ENCODE results near the gene MB21D2. TPM values are rescaled to one million over a fixed set of nuclear protein-coding genes. Genes with fewer than 3 reads are reported as not detected.

The MB21D2 gene
- total and polyA plus RNA-seq, 10 donors = 0.59 to 3.5 (median 2.0) TPM

GRCh38 chr3:192841428-192841827 is 76.2 kb downstream of the MB21D2 start:
- intact Hi-C loops (cut with DNase I; ENCODE audit: low total_unique reads) = no loop called here
- Histone ChIP-seq H3K4me3 (no peak overlapping the region), H3K36me3 (no peaks in the 10 kb centered on the region), H3K9me3 (no peaks in the 10 kb centered on the region), H3K27me3 (replicated peaks in 1 of 7) (no peaks in the 10 kb centered on the region), H3K27ac (no peak overlapping the region), H3K4me1 (peaks cover 0 to 2% (median 0%) of the 10 kb centered on the region in 6 donors)
- no peak for DNase-seq
- WGBS, 5 donors = 88 to 96% (median 94%) methylated on average over 6 of the region's 6 CpGs
- TF ChIP-seq POLR2AphosphoS5 (IDR thresholded peaks at IDR 0.05) = no peak
- TF ChIP-seq CTCF (IDR thresholded peaks at IDR 0.05 in 8 of 11, conservative IDR thresholded peaks at IDR 0.05 in 3 of 11) = no peak
- no peak for TF ChIP-seq POLR2A (IDR thresholded peaks at IDR 0.05)

DNA sequence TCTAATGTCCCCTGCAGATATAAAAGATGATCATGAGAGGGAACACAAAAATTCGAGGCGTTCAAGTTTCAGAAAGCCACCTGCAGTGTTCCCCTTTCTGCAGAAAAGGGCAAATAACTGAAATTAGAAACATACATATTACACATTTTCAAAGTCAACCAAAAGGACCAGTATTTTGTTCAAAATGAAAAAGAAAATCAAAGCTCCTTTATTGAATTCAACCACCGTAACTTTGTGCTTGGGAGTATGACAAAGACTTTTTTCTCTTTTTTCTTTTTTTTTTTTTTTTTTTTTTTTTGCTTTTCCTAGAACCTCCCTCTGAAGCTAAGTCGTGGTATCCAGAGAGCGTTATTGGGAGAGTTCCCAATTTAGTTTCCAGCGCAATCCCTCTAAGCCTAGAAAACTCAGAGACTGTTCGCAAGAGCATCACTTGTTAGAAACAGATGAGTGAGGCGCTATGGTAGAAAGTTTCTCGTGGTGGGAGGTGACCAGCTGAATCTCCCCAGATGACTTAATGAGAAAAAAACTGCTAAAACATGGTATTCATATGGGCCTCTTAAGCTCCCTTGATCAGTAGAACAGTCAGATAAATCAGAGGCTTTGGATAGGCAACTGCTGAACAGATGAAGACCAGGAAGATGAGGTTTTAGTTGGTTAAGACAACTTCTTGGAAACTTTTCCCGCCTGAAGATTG is 77.4 kb downstream of the MB21D2 start:
- Histone ChIP-seq H3K36me3 (no peaks in the 10 kb centered on the region), H3K4me1 (peaks cover 0 to 10% (median 2%) of the 10 kb centered on the region in 6 donors), H3K27ac (no peak overlapping the region), H3K27me3 (replicated peaks in 1 of 7) (no peaks in the 10 kb centered on the region), H3K9me3 (no peaks in the 10 kb centered on the region), H3K4me3 (no peak overlapping the region)
- TF ChIP-seq POLR2AphosphoS5 (IDR thresholded peaks at IDR 0.05) (no peak), POLR2A (IDR thresholded peaks at IDR 0.05) (no peak), CTCF (IDR thresholded peaks at IDR 0.05 in 8 of 11, conservative IDR thresholded peaks at IDR 0.05 in 3 of 11) (no peak)
- intact Hi-C loops (cut with DNase I; ENCODE audit: low total_unique reads) = no loop called here
- WGBS, 5 donors = 86 to 93% (median 88%) methylated on average over 10 of the region's 10 CpGs
- DNase-seq = no peak

- Histone ChIP-seq H3K27me3 (replicated peaks in 1 of 7) (no peaks in the 10 kb centered on the region), H3K4me3 (no peak overlapping the region), H3K27ac (no peak overlapping the region), H3K9me3 (no peaks in the 10 kb centered on the region), H3K36me3 (no peaks in the 10 kb centered on the region), H3K4me1 (peaks cover 0 to 10% (median 2%) of the 10 kb centered on the region in 6 donors)
- no peak for TF ChIP-seq CTCF (IDR thresholded peaks at IDR 0.05 in 8 of 11, conservative IDR thresholded peaks at IDR 0.05 in 3 of 11)
- DNase-seq = no peak
- WGBS, 5 donors = 79 to 87% (median 86%) methylated on average over 7 of the region's 7 CpGs
- intact Hi-C loops (cut with DNase I; ENCODE audit: low total_unique reads) = no loop called here
Observed at GRCh38 chr3:192835818-192836815, 81.5 kb downstream of the MB21D2 start.

DNA sequence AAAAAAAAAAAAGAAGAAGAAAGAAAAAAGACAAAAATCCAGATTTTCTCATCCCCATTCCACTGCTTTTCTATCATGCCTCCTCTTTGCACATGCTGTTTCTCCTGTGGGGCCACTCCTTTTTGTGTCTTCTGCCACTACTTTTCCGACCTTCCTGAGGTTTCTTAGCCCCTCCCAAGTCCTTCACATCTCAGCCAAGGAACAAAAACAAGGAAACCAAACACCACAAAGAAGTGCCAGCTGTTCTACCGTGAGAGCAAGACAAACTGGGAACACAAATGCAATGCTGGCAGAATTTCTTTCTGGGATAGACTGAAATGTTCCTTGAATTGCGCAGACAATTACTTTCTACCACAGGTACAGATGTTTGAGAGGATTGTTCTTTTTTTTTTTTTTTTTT is 83.2 kb downstream of the MB21D2 start:
- TF ChIP-seq POLR2A (IDR thresholded peaks at IDR 0.05) (no peak), CTCF (IDR thresholded peaks at IDR 0.05 in 8 of 11, conservative IDR thresholded peaks at IDR 0.05 in 3 of 11) (no peak), POLR2AphosphoS5 (IDR thresholded peaks at IDR 0.05) (no peak)
- H3K27ac ChIP-seq = no peak overlapping the region
- no peaks in the 10 kb centered on the region for H3K27me3 ChIP-seq (replicated peaks in 1 of 7)
- DNase-seq = no peak
- no peaks in the 10 kb centered on the region for H3K9me3 ChIP-seq
- no peak overlapping the region for H3K4me3 ChIP-seq
- no peaks in the 10 kb centered on the region for H3K36me3 ChIP-seq
- WGBS, 5 donors = 70 to 80% (median 75%) methylated on average over 3 of the region's 3 CpGs
- intact Hi-C loops (cut with DNase I; ENCODE audit: low total_unique reads) = no loop called here
- peaks cover 0 to 10% (median 2%) of the 10 kb centered on the region in 6 donors for H3K4me1 ChIP-seq
